Osteocyte (in vitro differentiated cells): ENCODE measurements around the gene SERPINB5. TPM values are rescaled to one million over a fixed set of nuclear protein-coding genes. Genes with fewer than 3 reads are reported as not detected.

Source experiments
- DNase-seq: peaks from one replicate; pipeline ENCODE4 v3.0.0; 2021; ENCODE audit warnings: mixed read lengths; ENCODE audit not compliant: unreplicated experiment; ENCODE audit errors: extremely low spot score
- H3K27ac Mint-ChIP-seq: one replicate; pipeline ENCODE4 v1.8.0; 2021; ENCODE audit warnings: mild to moderate bottlenecking, mixed read lengths; ENCODE audit not compliant: unreplicated experiment
- H3K27me3 Mint-ChIP-seq: one replicate; pipeline ENCODE4 v1.8.0; 2021; ENCODE audit warnings: mixed read lengths; ENCODE audit not compliant: unreplicated experiment
- H3K36me3 Mint-ChIP-seq: one replicate; pipeline ENCODE4 v1.8.0; 2021; ENCODE audit warnings: mixed read lengths; ENCODE audit not compliant: unreplicated experiment
- H3K4me1 Mint-ChIP-seq: one replicate; pipeline ENCODE4 v1.8.0; 2021; ENCODE audit warnings: mixed read lengths; ENCODE audit not compliant: unreplicated experiment
- H3K4me3 Mint-ChIP-seq: one replicate; pipeline ENCODE4 v1.8.0; 2021; ENCODE audit warnings: mild to moderate bottlenecking, moderate library complexity, mixed read lengths; ENCODE audit not compliant: unreplicated experiment
- H3K9me3 Mint-ChIP-seq: one replicate; pipeline ENCODE4 v1.8.0; 2021; ENCODE audit warnings: mixed read lengths; ENCODE audit not compliant: unreplicated experiment
- CTCF ChIP-seq: fragments of 200-600 bp; sonication (generic); IDR thresholded peaks from 2 replicates; pipeline ENCODE4 v1.5.0; 2021; ENCODE audit warnings: antibody characterized with exemption, mild to moderate bottlenecking, moderate library complexity
- total RNA-seq: library from RNA; stranded (reverse); gene quantifications from 2 replicates; pipeline ENCODE4 v1.2.1, GENCODE V29; 2021

SERPINB5 gene
- total RNA-seq, 1 donor from 2014 or later = not detected

GRCh38 chr18:63444580-63444979, 32.2 kb upstream of the SERPINB5 start:
- no peak for TF ChIP-seq CTCF
- Mint-ChIP-seq H3K27me3 (no peaks in the 10 kb centered on the region), H3K9me3 (no peaks in the 10 kb centered on the region), H3K36me3 (no peaks in the 10 kb centered on the region), H3K4me1 (peaks cover 17% of the 10 kb centered on the region), H3K4me3 (no peak overlapping the region), H3K27ac (no peak overlapping the region)
- no peak for DNase-seq

- Mint-ChIP-seq H3K4me3 (no peak overlapping the region), H3K36me3 (no peaks in the 10 kb centered on the region), H3K4me1 (peaks cover 17% of the 10 kb centered on the region), H3K27me3 (no peaks in the 10 kb centered on the region), H3K27ac (no peak overlapping the region), H3K9me3 (no peaks in the 10 kb centered on the region)
- no peak for DNase-seq
- TF ChIP-seq CTCF = no peak
These were observed 31.7 kb upstream of the SERPINB5 start for GRCh38 chr18:63445037-63445436.

- Mint-ChIP-seq H3K9me3 (no peaks in the 10 kb centered on the region), H3K27me3 (no peaks in the 10 kb centered on the region), H3K4me3 (no peak overlapping the region), H3K27ac (no peak overlapping the region), H3K4me1 (peaks cover 14% of the 10 kb centered on the region), H3K36me3 (no peaks in the 10 kb centered on the region)
- no peak for DNase-seq
- TF ChIP-seq CTCF = no peak
These were observed 30.5 kb upstream of the SERPINB5 start for GRCh38 chr18:63446266-63446665.

- H3K4me1 Mint-ChIP-seq = peaks cover 17% of the 10 kb centered on the region
- DNase-seq = no peak
- no peak overlapping the region for H3K4me3 Mint-ChIP-seq
- TF ChIP-seq CTCF = no peak
- H3K36me3 Mint-ChIP-seq = no peaks in the 10 kb centered on the region
- H3K27me3 Mint-ChIP-seq = no peaks in the 10 kb centered on the region
- no peaks in the 10 kb centered on the region for H3K9me3 Mint-ChIP-seq
- H3K27ac Mint-ChIP-seq = no peak overlapping the region
These were observed 29.7 kb upstream of the SERPINB5 start for GRCh38 chr18:63447066-63447465.

GRCh38 chr18:63449426-63449825, 27.3 kb upstream of the SERPINB5 start:
- TF ChIP-seq CTCF = no peak
- H3K27ac Mint-ChIP-seq = no peak overlapping the region
- no peaks in the 10 kb centered on the region for H3K9me3 Mint-ChIP-seq
- H3K4me3 Mint-ChIP-seq = no peak overlapping the region
- H3K4me1 Mint-ChIP-seq = peaks cover 39% of the 10 kb centered on the region
- H3K27me3 Mint-ChIP-seq = no peaks in the 10 kb centered on the region
- no peak for DNase-seq
- H3K36me3 Mint-ChIP-seq = no peaks in the 10 kb centered on the region
